Subcutaneous adipose tissue (tissue), 4 donors: ENCODE data around the gene MEGF10. TPM values are rescaled to one million over a fixed set of nuclear protein-coding genes. Genes with fewer than 3 reads are reported as not detected.

Experiments
- total RNA-seq, 4 donors: library from RNA; depleted of rRNA; stranded (reverse); fragments of >200 nt; gene quantifications; one replicate each; pipeline ENCODE4 v1.1.0, GENCODE V29; 2016
- TF ChIP-seq, protein P1 (sequence below): fragments of 450-650 bp; IDR thresholded peaks from one replicate; pipeline ENCODE4 v1.5.1; 2016; ENCODE audit warnings: low read depth, mild to moderate bottlenecking, control low read depth, antibody characterized with exemption, moderate library complexity

Gene MEGF10
- total RNA-seq, 4 donors from 2014 or later = 0.16 to 1.7 (median 0.78) TPM

GRCh38 chr5:127399068-127399467, 108.5 kb downstream of the MEGF10 start:
- TF ChIP-seq, protein P1, sequence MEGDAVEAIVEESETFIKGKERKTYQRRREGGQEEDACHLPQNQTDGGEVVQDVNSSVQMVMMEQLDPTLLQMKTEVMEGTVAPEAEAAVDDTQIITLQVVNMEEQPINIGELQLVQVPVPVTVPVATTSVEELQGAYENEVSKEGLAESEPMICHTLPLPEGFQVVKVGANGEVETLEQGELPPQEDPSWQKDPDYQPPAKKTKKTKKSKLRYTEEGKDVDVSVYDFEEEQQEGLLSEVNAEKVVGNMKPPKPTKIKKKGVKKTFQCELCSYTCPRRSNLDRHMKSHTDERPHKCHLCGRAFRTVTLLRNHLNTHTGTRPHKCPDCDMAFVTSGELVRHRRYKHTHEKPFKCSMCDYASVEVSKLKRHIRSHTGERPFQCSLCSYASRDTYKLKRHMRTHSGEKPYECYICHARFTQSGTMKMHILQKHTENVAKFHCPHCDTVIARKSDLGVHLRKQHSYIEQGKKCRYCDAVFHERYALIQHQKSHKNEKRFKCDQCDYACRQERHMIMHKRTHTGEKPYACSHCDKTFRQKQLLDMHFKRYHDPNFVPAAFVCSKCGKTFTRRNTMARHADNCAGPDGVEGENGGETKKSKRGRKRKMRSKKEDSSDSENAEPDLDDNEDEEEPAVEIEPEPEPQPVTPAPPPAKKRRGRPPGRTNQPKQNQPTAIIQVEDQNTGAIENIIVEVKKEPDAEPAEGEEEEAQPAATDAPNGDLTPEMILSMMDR = no peak

DNA sequence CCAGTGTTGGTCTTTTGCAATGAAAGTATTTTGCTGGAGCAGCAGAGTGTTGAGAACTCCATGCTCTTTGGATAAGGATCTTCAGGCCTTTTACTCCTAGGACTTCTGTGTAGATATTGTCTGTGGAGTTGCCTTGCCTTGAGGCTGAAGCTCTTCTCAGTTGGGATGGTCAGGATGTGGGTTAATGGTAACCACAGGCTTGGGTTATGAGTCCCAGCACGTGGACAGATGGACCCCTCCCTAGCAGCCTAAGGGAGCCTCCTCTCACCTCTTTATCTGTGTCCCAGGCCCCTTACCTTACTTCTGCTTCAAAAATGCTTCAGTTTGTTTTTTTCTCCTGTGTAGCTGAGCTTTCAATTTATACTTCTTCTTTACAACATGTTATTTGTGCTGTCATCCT, 109.9 kb downstream of the MEGF10 start:
- TF ChIP-seq, protein P1 = no peak

GRCh38 chr5:127400946-127401670, 110.5 kb downstream of the MEGF10 start:
- TF ChIP-seq, protein P1 = no peak

DNA sequence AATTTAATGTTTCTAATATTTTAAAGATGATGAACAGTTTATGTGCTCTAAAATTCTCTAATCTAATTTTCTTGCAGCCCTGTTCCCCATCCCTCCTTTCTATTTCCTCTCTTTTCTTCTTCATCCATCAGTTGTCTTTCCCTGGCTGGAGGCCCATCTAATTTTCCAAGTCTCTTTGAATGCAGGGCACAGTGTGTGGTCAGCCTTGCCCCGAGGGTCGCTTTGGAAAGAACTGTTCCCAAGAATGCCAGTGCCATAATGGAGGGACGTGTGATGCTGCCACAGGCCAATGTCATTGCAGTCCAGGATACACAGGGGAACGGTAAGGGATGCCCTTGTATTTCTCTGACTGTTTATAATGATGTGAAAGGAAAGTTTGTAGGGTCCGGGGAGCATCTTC, 111.8 kb downstream of the MEGF10 start:
- TF ChIP-seq, protein P1 = no peak

- TF ChIP-seq, protein P1 = no peak
These were observed 113.6 kb downstream of the MEGF10 start for GRCh38 chr5:127404190-127404589.

- TF ChIP-seq, protein P1 = no peak
These were observed 115.9 kb downstream of the MEGF10 start for GRCh38 chr5:127406326-127407121.

GRCh38 chr5:127409246-127409917, 118.8 kb downstream of the MEGF10 start:
- TF ChIP-seq, protein P1 = no peak
